ENCODE data around the gene USP24. TPM values are rescaled to one million over a fixed set of nuclear protein-coding genes. Genes with fewer than 3 reads are reported as not detected.

USP24 gene
- total RNA-seq, 1 donor from 2014 or later: 40.8 TPM

GRCh38 chr1:55225228-55225627 is 10.1 kb upstream of the USP24 start:
- FAIRE-seq: no peak
- no peak overlapping the region for H3K4me3 ChIP-seq (ENCODE audit: low read depth, low read length)
- TF ChIP-seq, protein P1, sequence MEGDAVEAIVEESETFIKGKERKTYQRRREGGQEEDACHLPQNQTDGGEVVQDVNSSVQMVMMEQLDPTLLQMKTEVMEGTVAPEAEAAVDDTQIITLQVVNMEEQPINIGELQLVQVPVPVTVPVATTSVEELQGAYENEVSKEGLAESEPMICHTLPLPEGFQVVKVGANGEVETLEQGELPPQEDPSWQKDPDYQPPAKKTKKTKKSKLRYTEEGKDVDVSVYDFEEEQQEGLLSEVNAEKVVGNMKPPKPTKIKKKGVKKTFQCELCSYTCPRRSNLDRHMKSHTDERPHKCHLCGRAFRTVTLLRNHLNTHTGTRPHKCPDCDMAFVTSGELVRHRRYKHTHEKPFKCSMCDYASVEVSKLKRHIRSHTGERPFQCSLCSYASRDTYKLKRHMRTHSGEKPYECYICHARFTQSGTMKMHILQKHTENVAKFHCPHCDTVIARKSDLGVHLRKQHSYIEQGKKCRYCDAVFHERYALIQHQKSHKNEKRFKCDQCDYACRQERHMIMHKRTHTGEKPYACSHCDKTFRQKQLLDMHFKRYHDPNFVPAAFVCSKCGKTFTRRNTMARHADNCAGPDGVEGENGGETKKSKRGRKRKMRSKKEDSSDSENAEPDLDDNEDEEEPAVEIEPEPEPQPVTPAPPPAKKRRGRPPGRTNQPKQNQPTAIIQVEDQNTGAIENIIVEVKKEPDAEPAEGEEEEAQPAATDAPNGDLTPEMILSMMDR (IDR thresholded peaks at IDR 0.05; ENCODE audit: insufficient read depth, low read length, severe bottlenecking): no peak
- DNase-seq (ENCODE audit: low read depth): no peak
- no peaks in the 10 kb centered on the region for H3K36me3 ChIP-seq (ENCODE audit: control insufficient read depth, insufficient read depth, low read length)
- H3K27me3 ChIP-seq (ENCODE audit: control insufficient read depth, insufficient read depth, low read length): no peaks in the 10 kb centered on the region

GRCh38 chr1:55224729-55225128 is 9.6 kb upstream of the USP24 start:
- DNase-seq (ENCODE audit: low read depth): no peak
- no peak for FAIRE-seq
- no peaks in the 10 kb centered on the region for H3K36me3 ChIP-seq (ENCODE audit: control insufficient read depth, insufficient read depth, low read length)
- no peaks in the 10 kb centered on the region for H3K27me3 ChIP-seq (ENCODE audit: control insufficient read depth, insufficient read depth, low read length)
- TF ChIP-seq, protein P1 (IDR thresholded peaks at IDR 0.05; ENCODE audit: insufficient read depth, low read length, severe bottlenecking): no peak
- H3K4me3 ChIP-seq (ENCODE audit: low read depth, low read length): no peak overlapping the region

- no peak for DNase-seq (ENCODE audit: low read depth)
- no peak overlapping the region for H3K4me3 ChIP-seq (ENCODE audit: low read depth, low read length)
- H3K36me3 ChIP-seq (ENCODE audit: control insufficient read depth, insufficient read depth, low read length): no peaks in the 10 kb centered on the region
- no peaks in the 10 kb centered on the region for H3K27me3 ChIP-seq (ENCODE audit: control insufficient read depth, insufficient read depth, low read length)
- TF ChIP-seq, protein P1 (IDR thresholded peaks at IDR 0.05; ENCODE audit: insufficient read depth, low read length, severe bottlenecking): no peak
- FAIRE-seq: no peak
These were observed 7.0 kb upstream of the USP24 start for GRCh38 chr1:55222152-55222551.

DNA sequence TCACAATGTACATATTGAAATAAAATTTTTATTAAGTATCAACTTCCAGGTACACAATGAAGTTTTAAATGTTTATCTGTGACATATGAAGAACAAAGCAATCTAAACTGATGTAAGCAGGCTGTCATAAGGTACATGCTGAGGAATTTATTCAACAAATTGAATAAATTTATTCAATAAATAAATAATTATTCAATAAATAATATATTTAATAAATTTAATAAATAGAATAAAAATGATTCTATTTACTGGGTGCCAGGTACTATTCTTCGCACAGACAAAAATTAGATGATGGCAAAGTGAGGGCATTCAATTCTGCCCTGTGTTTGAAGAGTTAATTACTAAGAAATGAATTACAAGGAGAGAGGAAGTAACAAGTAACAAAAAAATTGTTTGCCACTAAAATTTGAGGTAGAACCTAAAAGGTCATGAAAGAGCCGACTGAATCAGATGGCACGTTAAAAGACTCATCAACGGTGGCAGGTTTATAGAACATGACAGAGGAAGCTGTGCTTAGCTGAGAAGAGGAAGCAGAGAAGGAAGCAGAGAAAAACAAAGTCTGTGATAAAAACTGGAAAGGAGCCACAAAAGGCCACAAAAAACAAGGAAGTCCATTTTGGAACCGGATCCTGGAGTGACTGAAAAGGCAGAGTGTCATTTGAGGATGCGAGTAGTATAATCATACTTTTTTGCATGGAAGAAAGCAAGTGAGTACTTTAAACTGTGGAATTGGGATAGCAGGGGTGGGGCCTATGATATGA is 2.2 kb upstream of the USP24 start:
- no peak for FAIRE-seq
- Histone ChIP-seq H3K4me3 (ENCODE audit: low read depth, low read length) (no peak overlapping the region), H3K36me3 (ENCODE audit: control insufficient read depth, insufficient read depth, low read length) (no peaks in the 10 kb centered on the region), H3K27me3 (ENCODE audit: control insufficient read depth, insufficient read depth, low read length) (no peaks in the 10 kb centered on the region)
- no peak for DNase-seq (ENCODE audit: low read depth)
- TF ChIP-seq, protein P1 (IDR thresholded peaks at IDR 0.05; ENCODE audit: insufficient read depth, low read length, severe bottlenecking): no peak

- DNase-seq (ENCODE audit: low read depth) (no peak), FAIRE-seq (no peak)
- no peaks in the 10 kb centered on the region for H3K36me3 ChIP-seq (ENCODE audit: control insufficient read depth, insufficient read depth, low read length)
- H3K4me3 ChIP-seq (ENCODE audit: low read depth, low read length): peak overlapping the region; percentile 92
- H3K27me3 ChIP-seq (ENCODE audit: control insufficient read depth, insufficient read depth, low read length): no peaks in the 10 kb centered on the region
- TF ChIP-seq, protein P1 (IDR thresholded peaks at IDR 0.05; ENCODE audit: insufficient read depth, low read length, severe bottlenecking): no peak
These were observed 932 bp upstream of the USP24 start for GRCh38 chr1:55216096-55216495.

- DNase-seq (ENCODE audit: low read depth) (no peak), FAIRE-seq (no peak)
- Histone ChIP-seq H3K27me3 (ENCODE audit: control insufficient read depth, insufficient read depth, low read length) (no peaks in the 10 kb centered on the region), H3K36me3 (ENCODE audit: control insufficient read depth, insufficient read depth, low read length) (no peaks in the 10 kb centered on the region), H3K4me3 (ENCODE audit: low read depth, low read length) (peak overlapping the region; percentile 92)
- TF ChIP-seq, protein P1 (IDR thresholded peaks at IDR 0.05; ENCODE audit: insufficient read depth, low read length, severe bottlenecking): no peak
These were observed 300 bp downstream of the USP24 start for GRCh38 chr1:55214934-55215193.

Data from bronchial epithelial cell (primary cell).